IPS-NIHi11 (cell line): ENCODE data around the gene KRCC1.

Experiments
- DNase-seq: peaks from one replicate; pipeline ENCODE4 v3.0.0; 2012; ENCODE audit warnings: mixed read lengths, low spot score

KRCC1 gene

DNA sequence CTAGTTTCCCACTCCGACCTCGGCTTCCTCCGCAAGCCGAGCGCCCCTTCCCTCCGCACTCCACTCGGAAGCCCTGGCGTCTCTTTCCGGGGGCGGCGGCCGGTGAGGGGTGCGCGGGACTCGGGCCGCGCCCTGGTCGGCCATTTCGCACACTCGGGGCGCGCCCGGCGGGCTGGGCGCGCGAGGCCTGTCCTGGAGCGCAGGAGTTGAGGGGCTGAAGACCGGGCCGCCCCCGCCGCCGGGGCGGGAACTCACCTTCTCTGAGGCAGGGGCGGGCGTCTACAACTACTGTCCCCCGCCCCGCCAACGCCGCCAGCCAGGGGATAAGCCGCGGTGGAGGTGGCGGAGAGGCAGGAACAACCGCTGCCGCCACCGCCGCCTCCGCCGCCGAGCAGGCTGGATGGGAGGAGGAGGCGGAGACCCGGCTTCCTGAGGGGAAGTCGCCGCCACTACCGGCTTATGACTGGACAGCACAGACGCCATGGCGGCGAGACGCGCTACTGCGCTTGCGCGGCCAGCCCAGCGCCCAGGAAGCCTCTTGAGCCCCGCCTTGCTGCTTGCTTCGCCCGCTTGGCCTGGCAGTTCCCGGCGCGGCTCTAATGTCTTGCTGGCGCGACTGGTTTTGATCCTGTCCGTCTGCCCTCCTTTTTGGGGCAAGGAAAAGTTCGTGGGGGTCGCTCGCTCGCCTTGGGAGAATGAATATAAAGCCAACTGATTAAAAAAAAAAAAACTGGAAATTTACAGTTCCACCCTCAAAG, at the start of gene KRCC1:
Gene KRCC1 (minus strand): TSS at position 413 of the 758 bp plus-strand sequence. CDS start 27,220 bp downstream, outside the sequence.
- DNase-seq, result peak; percentile 96

DNA sequence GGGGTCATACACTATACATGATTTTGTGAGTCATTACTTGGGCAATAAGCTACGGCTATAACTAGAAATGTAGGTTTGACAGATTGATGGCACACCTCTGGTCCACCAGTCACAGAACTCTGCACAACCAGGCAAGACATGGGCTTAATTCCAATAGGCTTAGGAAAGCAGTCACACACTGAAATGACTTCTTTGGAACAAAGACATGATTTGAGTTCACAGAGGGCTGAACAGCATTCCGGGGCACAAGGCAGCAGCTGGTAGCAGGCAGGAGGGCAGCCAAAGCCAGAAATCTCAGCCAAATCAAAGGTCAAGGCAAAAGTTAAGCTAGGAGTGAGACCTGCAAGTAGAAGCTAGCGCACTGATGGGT, 44.9 kb upstream of the KRCC1 start:
- DNase-seq, result no peak

DNA sequence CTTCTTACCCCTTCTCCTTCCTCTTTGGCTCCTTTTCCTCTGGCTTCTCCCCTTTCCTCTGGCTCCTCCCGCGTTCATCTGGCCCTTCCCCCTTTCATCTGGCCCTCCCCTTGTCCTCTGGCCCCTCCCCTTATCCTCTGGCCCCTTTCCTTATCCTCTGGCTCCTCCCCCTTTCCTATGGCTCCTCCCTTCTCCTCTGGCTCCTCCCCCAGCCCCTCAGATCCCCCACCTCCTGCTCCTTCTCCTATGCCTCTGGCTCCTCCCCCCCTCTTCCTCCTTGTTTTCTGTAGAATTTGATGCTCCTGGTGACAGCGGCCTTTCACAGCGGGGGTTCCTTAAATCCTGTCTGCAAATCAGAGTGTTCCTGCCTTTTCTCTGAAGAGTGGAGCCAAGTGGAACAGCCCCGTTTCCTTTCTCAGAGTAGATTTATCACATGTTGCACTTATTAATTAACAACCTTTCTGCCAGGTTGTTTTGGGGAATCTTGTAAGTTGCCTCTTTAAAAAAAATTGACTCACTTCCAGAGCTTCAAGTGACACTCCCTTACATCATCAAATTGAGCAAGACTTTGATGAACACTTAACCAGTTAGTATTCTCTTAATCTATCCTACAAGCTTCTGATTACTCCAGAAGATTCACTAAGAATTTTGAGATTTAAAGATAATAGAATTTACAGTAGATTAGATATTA, 44.4 kb upstream of the KRCC1 start:
- DNase-seq, result peak; percentile 90

DNA sequence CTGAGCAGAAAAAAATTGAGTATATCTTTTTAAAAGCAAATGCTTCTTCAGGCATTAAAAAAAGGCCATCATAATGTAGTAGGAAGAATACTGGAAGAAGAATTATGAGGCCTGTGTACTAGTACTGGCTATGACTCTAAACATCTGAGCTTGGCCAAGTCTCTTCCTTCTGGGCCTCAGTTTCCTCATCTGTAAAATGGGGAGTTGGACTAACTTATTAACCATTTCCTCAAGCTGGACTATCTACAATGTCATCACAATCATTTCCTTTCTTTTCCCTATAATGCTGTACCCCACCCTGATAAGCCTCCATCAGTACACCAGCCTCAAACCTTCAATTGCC, 42.9 kb upstream of the KRCC1 start:
- no peak for DNase-seq

DNA sequence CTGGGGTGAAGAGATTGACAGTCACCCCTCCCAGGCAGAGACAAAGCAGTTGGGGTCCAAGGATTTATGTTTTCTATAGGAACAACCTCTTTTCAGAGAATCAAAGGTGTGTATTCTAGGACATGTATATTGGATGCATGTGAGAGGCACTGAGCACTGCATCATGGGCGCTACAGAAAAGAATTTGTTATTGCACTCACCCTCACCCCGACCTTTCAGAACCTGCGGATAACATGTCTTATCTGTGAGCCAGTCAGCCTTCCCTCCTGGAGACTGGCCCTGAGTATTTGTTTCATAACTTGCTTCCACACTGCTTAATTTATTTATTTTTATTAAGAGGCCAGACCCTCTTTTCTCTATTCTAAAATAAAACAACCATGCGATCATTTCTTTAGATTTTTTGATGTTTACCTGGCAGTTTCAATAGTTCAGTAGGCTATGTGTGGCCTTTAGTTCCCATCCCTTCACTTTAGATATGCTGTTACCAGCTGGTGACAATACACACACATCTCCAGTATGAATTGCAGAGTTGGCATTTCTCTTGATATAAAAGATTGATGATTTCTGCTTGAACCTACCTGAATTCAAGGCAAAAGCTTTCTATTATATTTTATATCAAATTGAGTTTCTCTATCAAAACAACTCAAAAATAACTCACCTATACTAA, 42.4 kb upstream of the KRCC1 start:
- no peak for DNase-seq

DNA sequence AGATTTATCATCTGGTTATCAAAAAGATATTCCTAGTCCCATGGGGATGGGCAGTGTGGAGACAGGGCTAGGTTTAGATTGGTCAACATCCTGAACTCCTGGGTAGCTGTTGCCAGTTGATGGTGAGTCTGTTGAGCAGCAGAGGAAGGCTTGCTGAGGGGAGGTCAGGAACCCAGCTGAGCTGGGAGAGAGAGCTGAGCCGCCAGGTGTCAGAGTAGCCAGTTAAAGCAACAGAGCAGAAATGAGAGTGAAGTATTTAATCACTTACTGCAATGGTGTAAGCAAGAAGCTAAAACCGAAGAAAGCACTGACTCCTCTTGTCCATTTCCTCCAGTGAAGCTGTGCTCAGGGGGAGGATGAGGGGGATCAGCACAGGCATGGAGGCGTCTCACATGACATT, 41.6 kb upstream of the KRCC1 start:
- no peak for DNase-seq

GRCh38 chr2:88096708-88097107, 41.1 kb upstream of the KRCC1 start:
- DNase-seq, result no peak

GRCh38 chr2:88095022-88095421, 39.4 kb upstream of the KRCC1 start:
- DNase-seq, result no peak

- DNase-seq, result no peak
These were observed 37.2 kb upstream of the KRCC1 start for GRCh38 chr2:88092773-88093172.

DNA sequence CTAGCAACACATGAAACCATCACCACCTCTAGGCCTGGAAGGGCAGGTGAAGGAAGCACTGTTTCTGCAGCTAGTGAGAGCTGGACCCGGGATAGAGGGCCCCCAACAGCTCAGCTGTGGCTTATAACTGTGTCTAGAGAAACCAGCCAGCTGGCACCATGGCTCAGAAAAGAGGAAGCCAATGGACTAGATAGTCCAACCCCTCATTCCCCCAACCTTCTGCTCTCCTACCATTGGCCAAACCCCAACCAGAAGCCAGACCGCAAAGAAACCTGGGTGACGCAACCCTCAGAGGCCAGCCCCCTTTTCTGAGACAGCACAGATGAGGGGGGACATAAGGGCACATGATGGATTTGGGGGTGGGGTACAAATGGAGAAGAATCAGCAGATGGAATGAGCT, 36.4 kb upstream of the KRCC1 start:
- DNase-seq, result no peak

DNA sequence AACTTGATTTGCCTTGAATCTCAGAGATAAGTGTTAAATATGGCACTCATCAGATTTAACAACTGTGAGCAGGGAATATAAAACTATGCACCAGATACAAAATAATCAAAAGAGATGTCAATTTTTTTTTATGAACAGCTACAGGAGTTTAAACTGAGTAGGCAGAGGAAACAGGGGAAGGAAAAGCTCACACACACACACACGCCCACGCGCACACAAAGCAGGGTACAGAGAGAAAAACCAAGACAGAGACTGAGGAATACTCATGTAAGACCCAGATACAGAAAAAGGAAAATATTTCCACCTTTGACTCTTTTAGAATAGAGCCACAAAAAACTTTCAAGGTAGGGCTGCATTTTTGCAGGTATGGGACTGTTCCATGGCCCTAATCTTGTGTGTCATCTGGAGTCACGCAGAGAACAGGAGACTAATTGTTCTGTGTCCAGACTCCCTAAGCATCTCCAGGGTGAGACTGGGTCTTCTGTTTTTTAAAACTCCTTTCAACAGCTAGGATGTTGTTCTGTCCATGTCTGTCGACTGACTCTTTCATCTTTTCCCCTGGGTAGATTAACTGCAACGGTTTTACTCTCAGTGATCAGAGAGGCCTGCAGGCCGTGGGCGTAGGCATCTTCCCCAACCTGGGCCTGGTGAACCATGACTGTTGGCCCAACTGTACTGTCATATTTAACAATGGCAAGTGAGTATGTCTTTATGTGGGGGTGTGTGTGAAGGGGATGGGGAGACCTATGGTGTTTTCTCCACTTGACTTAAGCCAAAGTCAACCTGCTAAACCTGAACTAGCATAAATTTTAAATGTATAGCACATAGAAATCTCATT, 35.1 kb upstream of the KRCC1 start:
- no peak for DNase-seq

DNA sequence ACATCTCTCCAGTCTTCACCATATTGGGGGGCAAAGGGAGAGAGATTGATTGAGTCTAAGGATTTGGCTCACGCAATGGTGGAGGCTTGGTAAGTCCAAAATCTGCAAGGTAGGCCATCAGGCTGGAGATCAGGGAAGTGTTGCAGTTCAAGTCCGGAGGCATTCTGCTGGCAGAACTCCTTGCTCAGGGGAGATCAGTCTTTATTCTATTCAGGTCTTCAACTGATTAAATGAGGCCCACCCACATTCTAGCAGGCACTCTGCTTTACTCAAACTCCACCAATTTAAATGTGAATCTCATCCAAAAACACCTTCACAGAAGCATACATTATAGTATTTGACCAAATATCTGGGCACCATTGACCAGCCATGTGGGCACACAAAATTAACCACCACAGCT, 33.4 kb upstream of the KRCC1 start:
- no peak for DNase-seq

GRCh38 chr2:88087763-88088162, 32.2 kb upstream of the KRCC1 start:
- no peak for DNase-seq

DNA sequence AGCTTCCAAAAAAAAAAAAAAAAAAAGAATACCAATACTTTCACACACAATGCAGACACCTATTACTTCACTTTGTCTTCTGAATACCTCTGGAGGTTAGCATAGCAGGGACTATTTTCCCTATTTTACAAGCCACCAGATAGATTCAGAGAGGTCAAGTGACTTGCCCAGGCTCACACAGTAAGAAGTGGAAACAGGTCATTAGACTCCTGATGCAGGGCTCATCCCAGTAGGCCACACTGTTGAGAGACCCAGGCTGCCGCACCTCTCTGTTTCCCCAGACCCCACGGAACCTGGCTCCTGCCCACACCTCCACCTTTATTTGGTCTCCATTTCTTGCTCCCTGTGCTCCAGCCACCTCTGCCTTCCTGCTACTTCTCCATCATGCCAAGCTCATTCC, 31.5 kb upstream of the KRCC1 start:
- no peak for DNase-seq

GRCh38 chr2:88086401-88086800, 30.8 kb upstream of the KRCC1 start:
- DNase-seq, result no peak

GRCh38 chr2:88085602-88086001, 30.0 kb upstream of the KRCC1 start:
- no peak for DNase-seq

- DNase-seq, result no peak
These were observed 29.5 kb upstream of the KRCC1 start for GRCh38 chr2:88085099-88085498.

GRCh38 chr2:88082781-88083180, 27.2 kb upstream of the KRCC1 start:
- no peak for DNase-seq

DNA sequence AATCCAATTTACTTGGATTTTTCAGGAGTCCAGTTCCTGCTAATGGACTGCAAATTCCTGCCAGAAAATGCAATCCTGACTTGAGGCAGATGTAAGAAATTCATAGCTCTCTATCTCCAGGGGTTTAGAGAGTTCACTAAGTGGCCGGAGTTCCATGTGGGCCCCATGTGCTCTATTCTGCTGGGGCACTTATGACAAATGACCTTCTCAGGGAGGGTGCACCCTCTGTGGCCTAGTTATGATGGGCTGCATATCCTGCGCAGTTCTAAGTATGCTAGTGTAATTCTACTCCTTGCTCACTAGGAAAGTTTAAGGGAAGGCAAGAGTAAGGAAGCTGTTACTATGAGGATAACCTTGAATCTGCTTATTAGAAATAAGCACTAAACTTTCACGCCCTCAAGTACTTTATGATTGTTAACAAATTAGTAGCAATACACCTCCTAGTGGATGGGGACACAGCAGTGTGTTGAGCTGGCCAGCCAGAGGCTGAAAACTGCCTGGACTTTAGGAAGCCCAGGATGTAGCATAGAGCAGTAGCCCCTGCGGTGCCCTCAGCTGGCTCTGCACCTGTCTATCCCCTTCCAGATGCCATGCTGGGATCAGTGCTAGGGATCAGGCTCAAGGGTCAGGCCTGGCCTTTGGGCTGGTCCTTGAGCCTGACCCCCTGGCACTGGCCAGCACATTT, 26.5 kb upstream of the KRCC1 start:
- no peak for DNase-seq

DNA sequence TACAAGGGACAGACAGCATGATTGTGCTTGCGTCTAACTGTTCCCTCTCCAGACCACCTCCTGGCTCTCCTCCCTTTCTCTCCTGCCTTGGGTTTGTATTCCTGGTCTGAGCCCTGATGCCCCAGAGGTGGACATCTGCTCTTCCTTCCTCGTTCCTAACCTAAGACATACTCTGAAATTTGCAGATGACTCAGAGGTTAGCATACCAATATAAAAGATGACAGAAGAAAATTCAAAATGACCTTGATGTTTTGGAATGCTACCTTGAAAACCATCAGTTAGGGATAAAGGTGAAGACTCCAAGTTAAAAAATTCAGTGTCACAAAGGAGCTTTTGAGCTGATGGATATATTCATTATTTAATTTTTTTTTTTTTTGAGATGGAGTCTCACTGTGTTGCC, 25.0 kb upstream of the KRCC1 start:
- DNase-seq, result no peak

DNA sequence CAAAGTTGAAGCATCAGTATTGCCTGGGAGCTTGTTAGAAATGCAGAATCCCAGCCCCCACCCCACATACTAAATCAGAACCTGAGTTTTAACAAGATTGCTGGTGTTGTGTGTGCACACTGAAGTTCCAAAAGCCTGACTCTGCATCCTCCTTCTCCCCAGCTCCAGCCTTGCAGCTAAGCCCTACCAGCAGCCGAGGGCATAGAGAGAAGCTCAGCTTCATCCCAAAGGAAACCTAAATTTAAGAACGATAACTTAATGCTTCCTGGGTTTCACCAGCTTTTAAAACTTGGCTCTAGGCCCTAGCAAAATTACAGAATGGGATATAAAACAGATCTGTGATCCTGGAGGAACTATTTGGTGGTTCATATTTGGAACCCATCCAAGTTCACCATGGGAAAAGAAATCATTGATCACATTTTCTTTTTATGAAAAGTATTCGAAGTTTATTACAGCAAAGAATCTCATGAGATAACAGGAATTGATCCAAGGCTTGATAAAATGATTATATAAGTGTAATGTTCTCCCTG, 23.1 kb upstream of the KRCC1 start:
- DNase-seq, result no peak

GRCh38 chr2:88077080-88077479, 21.5 kb upstream of the KRCC1 start:
- DNase-seq, result no peak
